ENCODE results near the gene MYO1D. TPM values are rescaled to one million over a fixed set of nuclear protein-coding genes. Genes with fewer than 3 reads are reported as not detected.

The MYO1D gene
- total RNA-seq, 1 experiment from 2014 or later: 5.6 TPM

DNA sequence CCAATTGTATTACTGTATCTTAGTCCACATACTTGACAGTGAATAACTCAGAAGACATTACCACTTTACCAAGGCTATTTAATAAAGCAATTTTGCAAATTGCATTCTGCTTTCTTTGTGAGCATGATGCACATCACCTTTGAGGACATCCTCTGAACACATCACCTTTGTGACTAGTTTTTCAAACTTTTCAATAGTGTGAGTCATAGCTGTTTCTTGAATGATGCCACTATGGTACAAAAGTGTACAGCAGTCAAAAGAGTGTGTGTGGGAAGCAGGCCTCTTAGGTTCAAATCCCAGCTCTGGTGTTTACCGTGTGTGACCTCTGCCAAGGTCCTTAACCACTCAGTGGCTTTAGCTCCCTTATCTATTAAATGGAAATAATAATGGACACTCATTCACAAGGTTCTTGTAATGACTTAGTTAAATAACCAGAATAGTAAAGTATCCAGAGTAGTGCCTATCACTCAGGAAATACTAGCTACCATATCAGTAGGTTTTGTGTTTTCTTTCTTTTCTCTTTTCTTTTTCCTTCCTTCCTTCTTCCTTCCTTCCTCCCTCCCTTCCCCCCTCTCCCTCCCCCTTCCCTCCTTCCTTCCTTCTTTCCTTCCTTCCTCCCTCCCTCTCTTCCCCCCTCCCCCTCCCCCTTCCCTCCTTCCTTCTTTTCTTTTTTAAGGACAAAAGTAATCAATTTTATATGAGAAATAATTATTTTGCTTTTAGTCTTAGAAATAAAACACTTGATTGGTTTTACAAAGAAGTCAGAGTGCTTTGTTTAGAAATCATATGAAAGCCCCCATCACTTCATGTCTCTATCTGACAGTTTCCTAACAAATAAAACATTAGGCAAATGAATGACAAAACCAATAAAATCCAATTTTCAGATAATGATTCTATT is 178.9 kb downstream of the MYO1D start:
- Histone ChIP-seq H3K79me2 (ENCODE audit: low read length) (no peaks in the 10 kb centered on the region), H3K9ac (ENCODE audit: low read length) (no peak overlapping the region), H3K27me3 (ENCODE audit: low read length) (no peaks in the 10 kb centered on the region), H3K9me2 (replicated peaks; ENCODE audit: insufficient read depth, low read length) (no peaks in the 10 kb centered on the region), H3K27ac (ENCODE audit: low read length) (no peak overlapping the region), H2AFZ (ENCODE audit: low read length) (no peak overlapping the region), H3K9me3 (ENCODE audit: low read length) (no peaks in the 10 kb centered on the region), H3K4me3 (ENCODE audit: low read length) (no peak overlapping the region), H3K36me3 (ENCODE audit: insufficient read depth, low read length) (no peaks in the 10 kb centered on the region), H3K4me2 (ENCODE audit: low read depth, low read length, poor library complexity, severe bottlenecking) (no peak overlapping the region), H3K4me1 (ENCODE audit: low read length) (no peaks in the 10 kb centered on the region), H4K20me1 (ENCODE audit: insufficient read depth, low read depth, low read length) (no peaks in the 10 kb centered on the region)
- DNase-seq: no peak

DNA sequence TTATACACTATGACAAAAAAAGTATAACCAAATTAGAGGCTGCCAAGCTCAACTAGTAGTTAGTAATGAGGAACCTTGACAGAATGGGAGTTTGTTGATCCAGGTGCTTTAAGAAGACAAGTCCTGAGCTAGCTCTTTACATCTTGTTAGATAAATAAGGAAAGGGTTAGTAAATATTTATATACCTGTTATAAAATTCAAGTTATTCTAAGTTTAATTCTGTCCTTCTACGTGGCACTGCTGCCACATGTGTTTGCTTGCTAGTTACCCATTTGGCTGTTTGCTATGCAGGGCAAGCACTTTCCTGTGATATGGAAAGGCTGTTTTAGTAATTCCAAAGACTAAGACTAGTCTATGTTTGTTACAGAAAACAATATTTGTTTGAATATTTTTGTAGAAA is 180.5 kb downstream of the MYO1D start:
- Histone ChIP-seq H2AFZ (ENCODE audit: low read length) (no peak overlapping the region), H3K27me3 (ENCODE audit: low read length) (no peaks in the 10 kb centered on the region), H3K9ac (ENCODE audit: low read length) (no peak overlapping the region), H4K20me1 (ENCODE audit: insufficient read depth, low read depth, low read length) (no peaks in the 10 kb centered on the region), H3K4me2 (ENCODE audit: low read depth, low read length, poor library complexity, severe bottlenecking) (no peak overlapping the region), H3K27ac (ENCODE audit: low read length) (no peak overlapping the region), H3K79me2 (ENCODE audit: low read length) (no peaks in the 10 kb centered on the region), H3K4me3 (ENCODE audit: low read length) (no peak overlapping the region), H3K36me3 (ENCODE audit: insufficient read depth, low read length) (no peaks in the 10 kb centered on the region), H3K9me2 (replicated peaks; ENCODE audit: insufficient read depth, low read length) (no peaks in the 10 kb centered on the region), H3K4me1 (ENCODE audit: low read length) (no peaks in the 10 kb centered on the region), H3K9me3 (ENCODE audit: low read length) (no peaks in the 10 kb centered on the region)
- DNase-seq: no peak

DNA sequence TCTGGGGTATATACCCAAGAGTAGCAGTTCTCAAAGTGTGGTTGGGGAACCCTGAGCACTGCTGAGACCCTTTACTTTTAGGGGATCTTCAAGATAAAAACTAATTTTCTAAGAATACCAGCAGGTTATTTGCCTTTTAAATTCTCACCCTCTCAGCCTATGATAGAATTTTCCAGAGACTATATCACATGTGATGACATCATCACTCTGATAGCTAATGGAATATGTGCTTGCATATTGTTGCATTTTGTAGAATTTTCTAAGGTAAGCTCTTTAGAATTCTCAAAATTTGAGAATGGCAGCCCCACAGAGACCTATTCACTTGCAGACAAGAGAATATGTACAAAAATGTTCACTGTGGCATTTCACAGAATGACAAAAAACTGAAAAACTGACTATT is 181.1 kb downstream of the MYO1D start:
- Histone ChIP-seq H3K9me3 (ENCODE audit: low read length) (no peaks in the 10 kb centered on the region), H3K79me2 (ENCODE audit: low read length) (no peaks in the 10 kb centered on the region), H2AFZ (ENCODE audit: low read length) (no peak overlapping the region), H3K36me3 (ENCODE audit: insufficient read depth, low read length) (no peaks in the 10 kb centered on the region), H3K27me3 (ENCODE audit: low read length) (no peaks in the 10 kb centered on the region), H3K4me1 (ENCODE audit: low read length) (no peaks in the 10 kb centered on the region), H4K20me1 (ENCODE audit: insufficient read depth, low read depth, low read length) (no peaks in the 10 kb centered on the region), H3K9ac (ENCODE audit: low read length) (no peak overlapping the region), H3K4me2 (ENCODE audit: low read depth, low read length, poor library complexity, severe bottlenecking) (no peak overlapping the region), H3K27ac (ENCODE audit: low read length) (no peak overlapping the region), H3K4me3 (ENCODE audit: low read length) (no peak overlapping the region), H3K9me2 (replicated peaks; ENCODE audit: insufficient read depth, low read length) (no peaks in the 10 kb centered on the region)
- no peak for DNase-seq

DNA sequence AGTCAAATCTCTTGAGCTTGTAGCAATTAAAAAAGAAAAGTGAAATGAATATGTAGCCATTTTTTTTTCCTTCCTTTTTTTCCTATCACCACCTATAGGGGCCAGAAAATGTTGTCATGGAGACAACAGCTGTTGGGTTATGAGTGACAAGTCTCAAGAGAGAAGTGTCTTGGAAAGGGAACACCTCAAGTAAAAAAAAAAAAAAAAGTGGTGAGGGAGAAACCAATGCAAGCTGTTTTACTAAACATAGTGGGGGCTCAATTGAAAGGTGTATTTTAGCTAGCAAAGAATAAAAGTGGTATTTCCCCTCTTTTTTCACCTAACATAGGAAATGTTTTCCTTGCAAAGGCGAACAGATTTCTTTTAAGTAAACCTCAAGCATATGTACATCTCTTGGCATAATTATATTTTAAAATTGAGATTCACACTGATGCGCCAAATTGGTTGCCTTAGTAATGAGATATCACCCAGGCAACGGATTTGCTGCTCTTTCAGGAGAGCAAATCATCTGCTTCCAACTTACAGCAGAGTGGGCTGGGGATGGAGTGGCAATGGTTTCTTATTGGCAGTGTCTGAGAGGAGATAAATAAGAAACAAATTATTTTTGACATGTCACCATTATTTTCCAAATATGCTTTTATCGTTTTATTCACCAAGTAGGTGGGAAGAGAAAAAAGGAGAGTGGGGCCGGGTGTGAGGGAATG is 183.6 kb downstream of the MYO1D start:
- H3K79me2 ChIP-seq (ENCODE audit: low read length): no peaks in the 10 kb centered on the region
- H3K4me3 ChIP-seq (ENCODE audit: low read length): no peak overlapping the region
- H4K20me1 ChIP-seq (ENCODE audit: insufficient read depth, low read depth, low read length): no peaks in the 10 kb centered on the region
- no peak overlapping the region for H2AFZ ChIP-seq (ENCODE audit: low read length)
- H3K4me2 ChIP-seq (ENCODE audit: low read depth, low read length, poor library complexity, severe bottlenecking): no peak overlapping the region
- H3K36me3 ChIP-seq (ENCODE audit: insufficient read depth, low read length): no peaks in the 10 kb centered on the region
- no peaks in the 10 kb centered on the region for H3K4me1 ChIP-seq (ENCODE audit: low read length)
- no peaks in the 10 kb centered on the region for H3K9me3 ChIP-seq (ENCODE audit: low read length)
- DNase-seq: no peak
- H3K27me3 ChIP-seq (ENCODE audit: low read length): no peaks in the 10 kb centered on the region
- no peak overlapping the region for H3K27ac ChIP-seq (ENCODE audit: low read length)
- no peaks in the 10 kb centered on the region for H3K9me2 ChIP-seq (replicated peaks; ENCODE audit: insufficient read depth, low read length)
- no peak overlapping the region for H3K9ac ChIP-seq (ENCODE audit: low read length)

DNA sequence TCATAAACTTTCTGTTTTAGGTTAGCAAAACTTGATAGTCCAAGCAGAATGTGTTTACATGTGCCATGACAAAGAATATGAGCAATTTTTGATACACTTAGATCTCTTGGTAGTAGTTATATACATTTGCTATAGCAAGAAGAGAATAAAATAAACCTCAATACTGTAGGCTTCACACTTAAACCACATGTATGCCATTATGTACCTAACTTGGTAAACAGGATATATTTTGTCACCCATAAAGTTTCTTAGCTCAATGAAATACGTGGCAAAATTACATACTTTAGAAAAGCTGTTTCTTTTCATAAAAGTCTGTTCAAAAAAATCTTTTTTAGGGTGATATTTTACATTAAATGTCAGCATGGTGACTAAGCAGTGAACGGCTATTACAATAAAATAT is 184.7 kb downstream of the MYO1D start:
- no peak overlapping the region for H3K4me2 ChIP-seq (ENCODE audit: low read depth, low read length, poor library complexity, severe bottlenecking)
- no peaks in the 10 kb centered on the region for H3K4me1 ChIP-seq (ENCODE audit: low read length)
- H3K9ac ChIP-seq (ENCODE audit: low read length): no peak overlapping the region
- H3K36me3 ChIP-seq (ENCODE audit: insufficient read depth, low read length): no peaks in the 10 kb centered on the region
- H3K27ac ChIP-seq (ENCODE audit: low read length): no peak overlapping the region
- DNase-seq: no peak
- H3K79me2 ChIP-seq (ENCODE audit: low read length): no peaks in the 10 kb centered on the region
- no peaks in the 10 kb centered on the region for H3K9me3 ChIP-seq (ENCODE audit: low read length)
- H2AFZ ChIP-seq (ENCODE audit: low read length): no peak overlapping the region
- no peak overlapping the region for H3K4me3 ChIP-seq (ENCODE audit: low read length)
- H3K27me3 ChIP-seq (ENCODE audit: low read length): no peaks in the 10 kb centered on the region
- no peaks in the 10 kb centered on the region for H4K20me1 ChIP-seq (ENCODE audit: insufficient read depth, low read depth, low read length)
- no peaks in the 10 kb centered on the region for H3K9me2 ChIP-seq (replicated peaks; ENCODE audit: insufficient read depth, low read length)

DNA sequence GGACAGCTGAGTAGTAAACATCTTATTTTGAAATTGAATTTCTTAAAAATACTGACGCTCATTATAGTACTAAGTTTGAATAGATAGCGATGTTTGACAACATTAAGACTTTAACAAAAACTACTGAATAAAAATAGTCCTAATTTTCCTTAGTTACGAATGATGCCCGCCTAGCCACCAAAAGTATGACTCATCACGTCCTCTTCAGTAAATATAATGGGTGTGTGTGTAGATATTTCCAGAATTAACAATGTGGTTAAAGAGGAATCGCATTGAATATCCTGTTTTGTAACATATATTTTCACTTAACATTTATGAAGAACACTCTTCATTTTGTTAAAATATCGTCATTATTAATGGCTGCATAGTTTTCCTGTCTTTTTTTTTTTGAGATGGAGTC is 187.6 kb downstream of the MYO1D start:
- Histone ChIP-seq H3K9me3 (ENCODE audit: low read length) (no peaks in the 10 kb centered on the region), H3K27ac (ENCODE audit: low read length) (no peak overlapping the region), H3K36me3 (ENCODE audit: insufficient read depth, low read length) (no peaks in the 10 kb centered on the region), H3K4me2 (ENCODE audit: low read depth, low read length, poor library complexity, severe bottlenecking) (no peak overlapping the region), H4K20me1 (ENCODE audit: insufficient read depth, low read depth, low read length) (no peaks in the 10 kb centered on the region), H3K4me3 (ENCODE audit: low read length) (no peak overlapping the region), H3K79me2 (ENCODE audit: low read length) (no peaks in the 10 kb centered on the region), H2AFZ (ENCODE audit: low read length) (no peak overlapping the region), H3K4me1 (ENCODE audit: low read length) (no peaks in the 10 kb centered on the region), H3K9me2 (replicated peaks; ENCODE audit: insufficient read depth, low read length) (no peaks in the 10 kb centered on the region), H3K9ac (ENCODE audit: low read length) (no peak overlapping the region), H3K27me3 (ENCODE audit: low read length) (no peaks in the 10 kb centered on the region)
- no peak for DNase-seq

DNA sequence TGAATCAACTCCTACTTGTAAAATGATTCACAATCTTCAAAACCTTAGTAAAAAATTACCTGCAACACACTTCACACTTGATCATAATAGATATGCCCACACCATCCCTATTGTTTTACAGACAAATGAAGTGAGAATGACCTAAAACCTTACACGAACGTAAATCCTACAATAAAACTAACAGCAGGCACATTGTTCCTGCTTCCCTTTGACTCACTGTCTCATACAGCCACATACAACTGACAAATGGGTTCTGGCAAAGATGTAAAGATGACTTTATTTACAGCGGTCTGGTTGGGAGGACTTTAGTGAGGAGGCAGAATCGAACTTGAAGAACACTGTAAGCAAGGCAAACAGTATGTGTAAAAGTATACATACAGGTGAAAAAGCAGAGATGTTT is 188.7 kb downstream of the MYO1D start:
- no peaks in the 10 kb centered on the region for H3K9me2 ChIP-seq (replicated peaks; ENCODE audit: insufficient read depth, low read length)
- no peak overlapping the region for H3K4me3 ChIP-seq (ENCODE audit: low read length)
- DNase-seq: no peak
- H3K9me3 ChIP-seq (ENCODE audit: low read length): no peaks in the 10 kb centered on the region
- H3K79me2 ChIP-seq (ENCODE audit: low read length): no peaks in the 10 kb centered on the region
- H3K4me1 ChIP-seq (ENCODE audit: low read length): no peaks in the 10 kb centered on the region
- no peak overlapping the region for H3K9ac ChIP-seq (ENCODE audit: low read length)
- no peak overlapping the region for H3K4me2 ChIP-seq (ENCODE audit: low read depth, low read length, poor library complexity, severe bottlenecking)
- no peaks in the 10 kb centered on the region for H3K27me3 ChIP-seq (ENCODE audit: low read length)
- H4K20me1 ChIP-seq (ENCODE audit: insufficient read depth, low read depth, low read length): no peaks in the 10 kb centered on the region
- no peak overlapping the region for H3K27ac ChIP-seq (ENCODE audit: low read length)
- no peak overlapping the region for H2AFZ ChIP-seq (ENCODE audit: low read length)
- no peaks in the 10 kb centered on the region for H3K36me3 ChIP-seq (ENCODE audit: insufficient read depth, low read length)

DNA sequence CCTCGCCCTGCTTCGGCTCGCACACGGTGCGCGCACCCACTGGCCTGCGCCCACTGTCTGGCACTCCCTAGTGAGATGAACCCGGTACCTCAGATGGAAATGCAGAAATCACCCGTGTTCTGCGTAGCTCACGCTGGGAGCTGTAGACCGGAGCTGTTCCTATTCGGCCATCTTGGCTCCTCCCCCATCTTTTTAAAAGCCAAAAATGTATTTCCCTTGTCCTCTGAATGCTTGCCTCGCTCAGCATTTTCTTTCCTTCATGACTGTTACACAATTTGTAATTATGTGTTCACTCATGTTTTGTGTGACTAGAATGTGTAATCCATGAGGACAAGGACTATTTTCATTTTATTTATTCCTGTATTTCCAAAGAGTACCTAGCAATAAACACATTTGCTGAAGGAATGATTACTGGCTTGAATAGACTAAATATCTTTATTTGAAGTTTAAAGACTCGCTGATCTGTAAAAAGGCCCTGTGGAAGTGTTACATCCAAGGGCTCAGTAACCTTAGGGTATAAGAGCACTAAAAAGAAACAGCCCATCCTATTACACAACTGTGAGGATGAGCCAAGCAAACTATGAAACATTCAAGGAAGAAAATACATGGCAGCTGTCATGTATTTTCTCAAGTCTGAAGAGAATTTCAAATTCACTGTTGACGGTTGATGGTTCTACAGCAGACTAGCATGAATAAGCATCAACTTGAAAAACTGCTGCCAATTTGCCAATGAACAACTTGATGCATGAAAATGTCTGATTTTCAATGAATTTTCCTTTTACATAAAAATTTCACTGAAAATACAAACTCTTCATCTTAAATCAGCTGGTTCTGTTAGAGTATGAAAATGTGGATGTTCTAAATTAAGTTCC is 192.6 kb downstream of the MYO1D start:
- H3K27me3 ChIP-seq (ENCODE audit: low read length): no peaks in the 10 kb centered on the region
- H3K79me2 ChIP-seq (ENCODE audit: low read length): no peaks in the 10 kb centered on the region
- H3K4me1 ChIP-seq (ENCODE audit: low read length): no peaks in the 10 kb centered on the region
- no peaks in the 10 kb centered on the region for H3K36me3 ChIP-seq (ENCODE audit: insufficient read depth, low read length)
- H3K9me2 ChIP-seq (replicated peaks; ENCODE audit: insufficient read depth, low read length): no peaks in the 10 kb centered on the region
- no peaks in the 10 kb centered on the region for H3K9me3 ChIP-seq (ENCODE audit: low read length)
- H3K9ac ChIP-seq (ENCODE audit: low read length): no peak overlapping the region
- H3K4me2 ChIP-seq (ENCODE audit: low read depth, low read length, poor library complexity, severe bottlenecking): no peak overlapping the region
- no peak overlapping the region for H3K4me3 ChIP-seq (ENCODE audit: low read length)
- DNase-seq: no peak
- no peaks in the 10 kb centered on the region for H4K20me1 ChIP-seq (ENCODE audit: insufficient read depth, low read depth, low read length)
- no peak overlapping the region for H2AFZ ChIP-seq (ENCODE audit: low read length)
- no peak overlapping the region for H3K27ac ChIP-seq (ENCODE audit: low read length)

Measured in Karpas-422 (cell line).